ENCODE results near the gene CHPT1.

Gene CHPT1

GRCh38 chr12:101714877-101715444, 17.5 kb downstream of the CHPT1 start:
- H2BK120ac ChIP-seq (ENCODE audit: low read depth, low read length): no peak overlapping the region
- H3K27ac ChIP-seq (replicated peaks; ENCODE audit: low read length): no peak overlapping the region
- H3K14ac ChIP-seq (ENCODE audit: low read length): no peak overlapping the region
- H2BK12ac ChIP-seq (ENCODE audit: low read length): no peak overlapping the region
- H3K4me2 ChIP-seq (ENCODE audit: insufficient read depth, low read length, poor library complexity, severe bottlenecking): no peak overlapping the region
- H3K4me3 ChIP-seq (ENCODE audit: low read length in 2 of 2): no peak overlapping the region
- H3K23ac ChIP-seq (ENCODE audit: low read depth, low read length, poor library complexity): no peak overlapping the region
- H3K4me1 ChIP-seq (ENCODE audit: control insufficient read depth in 2 of 2, insufficient read depth in 1 of 2, low read depth in 1 of 2, low read length in 2 of 2): peaks cover 4 to 11% of the 10 kb centered on the region in 2 donors
- no peaks in the 10 kb centered on the region for H3K9me3 ChIP-seq (replicated peaks in 1 of 2; ENCODE audit: control insufficient read depth in 2 of 2, insufficient read depth in 1 of 2, low read depth in 1 of 2, low read length in 2 of 2)
- H3K9ac ChIP-seq (ENCODE audit: low read depth, low read length, poor library complexity): no peak overlapping the region
- H3K4ac ChIP-seq (ENCODE audit: low read length): no peak overlapping the region
- no peak overlapping the region for H2AK5ac ChIP-seq (ENCODE audit: low read depth, low read length)
- no peak overlapping the region for H4K91ac ChIP-seq (ENCODE audit: low read depth, low read length, poor library complexity)
- no peak overlapping the region for H2AFZ ChIP-seq (ENCODE audit: low read length)
- DNase-seq (ENCODE audit: low spot score): no peak
- no peaks in the 10 kb centered on the region for H3K79me1 ChIP-seq (ENCODE audit: low read depth, low read length)
- no peaks in the 10 kb centered on the region for H3K27me3 ChIP-seq (ENCODE audit: control insufficient read depth in 3 of 3, insufficient read depth in 3 of 3, low read depth in 1 of 3, low read length in 3 of 3)
- no peak overlapping the region for H3K18ac ChIP-seq (ENCODE audit: low read length)
- no peaks in the 10 kb centered on the region for H3K36me3 ChIP-seq (replicated peaks in 1 of 2; ENCODE audit: control insufficient read depth in 2 of 2, insufficient read depth in 2 of 2, low read length in 2 of 2)
- H4K8ac ChIP-seq (ENCODE audit: low read depth, low read length): no peak overlapping the region
- no peak overlapping the region for H2BK5ac ChIP-seq (ENCODE audit: low read length)
- WGBS, 2 donors (ENCODE audit: extremely low coverage in 2 of 2, insufficient read length in 2 of 2, insufficient replicate concordance in 1 of 2): no CpG with 5 or more reads among the region's 3 CpGs
- H2BK15ac ChIP-seq (ENCODE audit: low read length): no peak overlapping the region

- Histone ChIP-seq H2AFZ (ENCODE audit: low read length) (no peak overlapping the region), H3K9me3 (replicated peaks in 1 of 2; ENCODE audit: control insufficient read depth in 2 of 2, insufficient read depth in 1 of 2, low read depth in 1 of 2, low read length in 2 of 2) (no peaks in the 10 kb centered on the region), H3K9ac (ENCODE audit: low read depth, low read length, poor library complexity) (no peak overlapping the region), H2BK12ac (ENCODE audit: low read length) (no peak overlapping the region), H3K18ac (ENCODE audit: low read length) (no peak overlapping the region), H3K4me2 (ENCODE audit: insufficient read depth, low read length, poor library complexity, severe bottlenecking) (no peak overlapping the region), H2AK5ac (ENCODE audit: low read depth, low read length) (no peak overlapping the region), H3K27ac (replicated peaks; ENCODE audit: low read length) (no peak overlapping the region), H2BK15ac (ENCODE audit: low read length) (no peak overlapping the region), H2BK120ac (ENCODE audit: low read depth, low read length) (no peak overlapping the region), H3K23ac (ENCODE audit: low read depth, low read length, poor library complexity) (no peak overlapping the region), H3K36me3 (replicated peaks in 1 of 2; ENCODE audit: control insufficient read depth in 2 of 2, insufficient read depth in 2 of 2, low read length in 2 of 2) (peaks cover 0 to 2% of the 10 kb centered on the region in 2 donors), H4K8ac (ENCODE audit: low read depth, low read length) (no peak overlapping the region), H3K4ac (ENCODE audit: low read length) (no peak overlapping the region), H3K4me3 (ENCODE audit: low read length in 2 of 2) (no peak overlapping the region), H3K27me3 (ENCODE audit: control insufficient read depth in 3 of 3, insufficient read depth in 3 of 3, low read depth in 1 of 3, low read length in 3 of 3) (no peaks in the 10 kb centered on the region), H3K4me1 (ENCODE audit: control insufficient read depth in 2 of 2, insufficient read depth in 1 of 2, low read depth in 1 of 2, low read length in 2 of 2) (no peaks in the 10 kb centered on the region), H3K79me1 (ENCODE audit: low read depth, low read length) (no peaks in the 10 kb centered on the region), H4K91ac (ENCODE audit: low read depth, low read length, poor library complexity) (no peak overlapping the region), H3K14ac (ENCODE audit: low read length) (no peak overlapping the region), H2BK5ac (ENCODE audit: low read length) (no peak overlapping the region)
- DNase-seq (ENCODE audit: low spot score): no peak
Observed at GRCh38 chr12:101719566-101719965, 22.1 kb downstream of the CHPT1 start.

DNA sequence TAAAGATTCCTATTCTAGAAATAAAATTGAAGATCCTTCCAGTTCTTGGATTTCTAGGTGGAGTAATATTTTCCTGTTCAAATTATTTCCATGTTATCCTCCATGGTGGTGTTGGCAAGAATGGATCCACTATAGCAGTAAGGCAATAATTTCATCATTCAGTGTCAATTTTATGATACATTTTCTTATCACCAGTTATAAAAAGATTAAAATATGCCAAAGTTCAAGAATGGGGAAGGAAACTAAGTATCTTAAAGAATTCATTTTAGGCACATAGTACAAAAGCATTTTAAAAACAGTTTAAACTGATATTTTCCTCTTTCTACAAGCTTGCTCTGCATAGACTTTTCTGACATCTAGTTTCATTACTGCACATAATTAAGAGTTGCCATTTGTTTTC, 22.7 kb downstream of the CHPT1 start:
- H3K14ac ChIP-seq (ENCODE audit: low read length): no peak overlapping the region
- H2BK12ac ChIP-seq (ENCODE audit: low read length): no peak overlapping the region
- no peak overlapping the region for H2BK15ac ChIP-seq (ENCODE audit: low read length)
- no peak overlapping the region for H3K4me2 ChIP-seq (ENCODE audit: insufficient read depth, low read length, poor library complexity, severe bottlenecking)
- H3K27ac ChIP-seq (replicated peaks; ENCODE audit: low read length): no peak overlapping the region
- no peak overlapping the region for H4K8ac ChIP-seq (ENCODE audit: low read depth, low read length)
- no peaks in the 10 kb centered on the region for H3K79me1 ChIP-seq (ENCODE audit: low read depth, low read length)
- no peak overlapping the region for H3K9ac ChIP-seq (ENCODE audit: low read depth, low read length, poor library complexity)
- H3K36me3 ChIP-seq (replicated peaks in 1 of 2; ENCODE audit: control insufficient read depth in 2 of 2, insufficient read depth in 2 of 2, low read length in 2 of 2): peaks cover 0 to 2% of the 10 kb centered on the region in 2 donors
- H3K4me3 ChIP-seq (ENCODE audit: low read length in 2 of 2): no peak overlapping the region
- H2AK5ac ChIP-seq (ENCODE audit: low read depth, low read length): no peak overlapping the region
- no peak overlapping the region for H3K18ac ChIP-seq (ENCODE audit: low read length)
- H3K27me3 ChIP-seq (ENCODE audit: control insufficient read depth in 3 of 3, insufficient read depth in 3 of 3, low read depth in 1 of 3, low read length in 3 of 3): no peaks in the 10 kb centered on the region
- H3K4ac ChIP-seq (ENCODE audit: low read length): no peak overlapping the region
- no peak overlapping the region for H2BK5ac ChIP-seq (ENCODE audit: low read length)
- DNase-seq (ENCODE audit: low spot score): no peak
- no peak overlapping the region for H3K23ac ChIP-seq (ENCODE audit: low read depth, low read length, poor library complexity)
- no peaks in the 10 kb centered on the region for H3K4me1 ChIP-seq (ENCODE audit: control insufficient read depth in 2 of 2, insufficient read depth in 1 of 2, low read depth in 1 of 2, low read length in 2 of 2)
- H3K9me3 ChIP-seq (replicated peaks in 1 of 2; ENCODE audit: control insufficient read depth in 2 of 2, insufficient read depth in 1 of 2, low read depth in 1 of 2, low read length in 2 of 2): no peaks in the 10 kb centered on the region
- no peak overlapping the region for H4K91ac ChIP-seq (ENCODE audit: low read depth, low read length, poor library complexity)
- H2AFZ ChIP-seq (ENCODE audit: low read length): no peak overlapping the region
- no peak overlapping the region for H2BK120ac ChIP-seq (ENCODE audit: low read depth, low read length)

GRCh38 chr12:101722392-101722791, 25.0 kb downstream of the CHPT1 start:
- Histone ChIP-seq H3K27me3 (ENCODE audit: control insufficient read depth in 3 of 3, insufficient read depth in 3 of 3, low read depth in 1 of 3, low read length in 3 of 3) (no peaks in the 10 kb centered on the region), H3K23ac (ENCODE audit: low read depth, low read length, poor library complexity) (no peak overlapping the region), H3K14ac (ENCODE audit: low read length) (no peak overlapping the region), H3K18ac (ENCODE audit: low read length) (no peak overlapping the region), H2AK5ac (ENCODE audit: low read depth, low read length) (no peak overlapping the region), H2BK15ac (ENCODE audit: low read length) (no peak overlapping the region), H3K9me3 (replicated peaks in 1 of 2; ENCODE audit: control insufficient read depth in 2 of 2, insufficient read depth in 1 of 2, low read depth in 1 of 2, low read length in 2 of 2) (no peaks in the 10 kb centered on the region), H3K9ac (ENCODE audit: low read depth, low read length, poor library complexity) (no peak overlapping the region), H3K79me1 (ENCODE audit: low read depth, low read length) (no peaks in the 10 kb centered on the region), H3K4me1 (ENCODE audit: control insufficient read depth in 2 of 2, insufficient read depth in 1 of 2, low read depth in 1 of 2, low read length in 2 of 2) (no peaks in the 10 kb centered on the region), H2BK5ac (ENCODE audit: low read length) (no peak overlapping the region), H3K36me3 (replicated peaks in 1 of 2; ENCODE audit: control insufficient read depth in 2 of 2, insufficient read depth in 2 of 2, low read length in 2 of 2) (peaks cover 0 to 2% of the 10 kb centered on the region in 2 donors), H3K4ac (ENCODE audit: low read length) (no peak overlapping the region), H2BK120ac (ENCODE audit: low read depth, low read length) (no peak overlapping the region), H2AFZ (ENCODE audit: low read length) (no peak overlapping the region), H3K4me2 (ENCODE audit: insufficient read depth, low read length, poor library complexity, severe bottlenecking) (no peak overlapping the region), H3K4me3 (ENCODE audit: low read length in 2 of 2) (no peak overlapping the region), H4K91ac (ENCODE audit: low read depth, low read length, poor library complexity) (no peak overlapping the region), H2BK12ac (ENCODE audit: low read length) (no peak overlapping the region), H3K27ac (replicated peaks; ENCODE audit: low read length) (no peak overlapping the region), H4K8ac (ENCODE audit: low read depth, low read length) (no peak overlapping the region)
- no CpG with 5 or more reads among the region's 4 CpGs for WGBS, 2 donors (ENCODE audit: extremely low coverage in 2 of 2, insufficient read length in 2 of 2, insufficient replicate concordance in 1 of 2)
- DNase-seq (ENCODE audit: low spot score): no peak

Measured in neuronal stem cell (in vitro differentiated cells).